GM12892 (cell line): Measurements from ENCODE around the gene DBET.
"Not testable (repeated sequence)": the region's sequence is repeated elsewhere in the genome, so short reads cannot be mapped to it uniquely, and the experiment has no call there.

Experiments
- DNase-seq: peaks from one replicate; pipeline ENCODE4 v3.0.0; 2011; ENCODE audit not compliant: insufficient read length
- FAIRE-seq: peaks from 2 replicates; lab custom pipeline; 2011; peaks lifted over from hg19 to GRCh38; lab: Jason Lieb, UNC

DBET gene

GRCh38 chr4:190110570-190111295 lies 46.4 kb downstream of the DBET start:
- DNase-seq, FAIRE-seq: not testable (repeated sequence)

GRCh38 chr4:190112879-190113278 lies 48.6 kb downstream of the DBET start:
- not testable (repeated sequence) for FAIRE-seq, DNase-seq

- not testable (repeated sequence) for DNase-seq, FAIRE-seq
Measured at GRCh38 chr4:190114991-190115390, 50.7 kb downstream of the DBET start.
